NCI-H1048 (cell line): ENCODE data around the gene TSN.

ENCODE experiments used
- DNase-seq: peaks from one replicate; lab custom pipeline; 2025; lab: John Stamatoyannopoulos, UW

The TSN gene

DNA sequence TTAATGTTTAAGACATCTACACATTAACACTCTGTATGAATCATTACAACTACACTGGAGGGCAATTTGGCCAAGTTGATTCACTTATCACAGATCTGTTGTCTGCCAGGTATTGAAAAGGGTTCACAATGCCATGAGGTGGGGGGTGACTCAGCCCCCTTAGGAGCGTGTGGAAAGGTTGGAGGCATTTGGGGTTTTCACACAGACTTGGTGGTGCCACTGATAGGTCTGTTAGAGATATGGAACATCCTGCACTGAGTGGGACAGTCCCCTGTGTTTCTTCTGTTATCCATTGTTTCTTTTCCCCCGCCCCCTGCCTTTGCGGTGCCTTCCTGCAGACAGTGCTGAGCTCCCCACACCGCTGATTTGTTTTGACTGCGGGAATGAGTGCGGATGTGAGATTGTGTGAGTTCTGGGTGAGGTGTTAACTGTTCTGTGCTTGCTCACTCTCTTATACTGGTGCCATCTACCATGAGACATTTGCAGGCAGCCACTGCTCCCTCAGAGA is 9.3 kb upstream of the TSN start:
- no peak for DNase-seq

- DNase-seq = no peak
Measured at GRCh38 chr2:121748202-121748601, 7.2 kb upstream of the TSN start.

DNA sequence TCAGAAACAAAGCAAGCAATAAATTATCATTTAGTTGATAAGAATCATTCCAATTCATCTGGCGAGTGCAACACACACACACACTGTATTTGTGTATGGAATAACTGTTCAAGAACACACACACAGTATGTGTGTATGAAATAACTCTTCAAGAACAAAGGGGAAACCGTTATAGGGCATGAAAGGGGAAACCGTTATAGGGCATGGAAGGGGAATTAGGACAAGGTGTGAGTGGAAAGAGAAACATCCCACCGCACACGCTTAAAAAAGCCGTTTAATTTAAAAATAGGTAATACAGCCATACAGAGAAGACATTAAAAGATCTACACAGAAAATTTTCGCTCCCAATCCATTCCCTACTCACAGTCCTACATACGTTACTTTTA is 607 bp upstream of the TSN start:
- DNase-seq = no peak

DNA sequence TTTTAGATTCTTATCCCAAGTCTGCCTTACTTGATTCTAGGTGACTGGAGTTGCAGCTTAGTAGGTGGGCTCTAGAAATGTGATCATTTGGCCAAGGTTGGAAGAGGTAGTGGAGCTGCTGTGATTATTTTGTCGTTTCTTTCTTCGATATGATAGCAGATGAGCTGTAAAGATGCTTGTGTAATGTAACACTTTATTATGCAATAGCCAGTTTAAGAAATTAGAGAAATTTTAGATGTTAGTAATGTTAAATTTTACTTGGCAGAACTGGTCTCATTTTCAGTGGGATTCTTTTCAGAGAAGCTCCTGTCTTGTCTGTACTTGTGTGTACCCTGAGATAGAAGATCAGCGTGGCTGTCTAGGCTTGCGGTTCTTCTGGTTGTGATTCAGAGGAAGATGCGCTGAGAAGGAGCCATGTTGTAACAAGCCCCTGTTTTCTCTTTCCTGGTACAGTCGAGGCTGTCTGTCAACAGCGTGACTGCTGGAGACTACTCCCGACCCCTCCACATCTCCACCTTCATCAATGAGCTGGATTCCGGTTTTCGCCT is 9.3 kb downstream of the TSN start:
- no peak for DNase-seq

- no peak for DNase-seq
Measured at GRCh38 chr2:121766624-121767023, 11.2 kb downstream of the TSN start.

- DNase-seq = no peak
Measured at GRCh38 chr2:121768143-121768755, 12.8 kb downstream of the TSN start.

- no peak for DNase-seq
Measured at GRCh38 chr2:121771976-121772742, 16.7 kb downstream of the TSN start.

GRCh38 chr2:121774235-121774634 is 18.8 kb downstream of the TSN start:
- DNase-seq = no peak

DNA sequence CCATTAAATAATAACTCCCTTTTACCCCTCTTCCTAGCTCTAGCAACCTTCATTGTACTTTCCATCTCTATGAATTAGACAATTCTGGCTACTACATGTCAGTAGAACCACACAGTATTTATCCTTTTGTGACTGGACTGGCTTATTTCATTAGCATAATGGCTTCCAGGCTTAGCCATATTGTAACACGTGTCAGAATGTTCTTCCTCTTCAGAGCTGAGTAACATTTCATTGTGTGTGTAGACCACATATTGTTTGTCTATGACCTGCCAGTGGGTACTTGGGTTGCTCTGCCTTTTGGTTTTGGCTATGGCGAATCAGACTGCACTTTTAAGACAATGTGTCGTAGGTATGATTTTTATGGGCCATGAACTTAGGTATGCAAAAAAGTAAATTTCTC is 20.9 kb downstream of the TSN start:
- no peak for DNase-seq

GRCh38 chr2:121776885-121777698 is 21.6 kb downstream of the TSN start:
- no peak for DNase-seq

- DNase-seq = no peak
Measured at GRCh38 chr2:121777699-121778058, 22.2 kb downstream of the TSN start.

DNA sequence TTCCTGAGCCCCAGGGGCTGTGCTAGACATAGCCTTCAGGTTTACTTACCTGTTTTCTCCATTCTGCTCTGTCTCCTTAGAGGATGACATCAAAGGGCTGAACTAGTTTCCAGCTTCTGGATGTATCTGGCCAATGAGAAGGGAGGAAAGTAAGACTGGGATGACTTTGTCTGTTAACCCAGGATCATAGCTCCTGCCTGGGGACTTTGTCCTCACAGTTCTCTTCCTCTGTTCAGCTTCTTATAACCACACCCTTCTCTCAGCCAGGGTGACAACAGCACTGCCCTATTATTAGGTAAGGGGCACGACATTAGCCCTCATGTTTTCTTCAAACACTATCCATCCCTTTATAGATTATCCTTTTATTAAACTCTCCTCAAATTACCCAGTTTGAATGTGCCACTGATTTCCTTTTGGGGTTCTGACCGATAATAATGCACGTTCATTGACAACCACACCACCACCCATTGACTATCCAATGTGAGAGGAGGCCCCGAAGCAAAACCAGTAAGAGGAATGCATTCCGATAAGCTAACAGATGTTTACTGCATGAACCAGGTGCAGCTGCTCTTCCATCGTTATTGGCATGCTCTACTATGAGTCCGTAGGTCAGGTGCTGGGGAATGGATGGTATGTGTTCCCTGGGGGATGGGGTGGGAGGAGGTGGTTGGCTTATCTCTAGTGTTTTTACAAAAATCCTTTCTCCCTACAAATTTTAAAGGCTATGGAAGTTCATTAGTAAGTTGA is 23.5 kb downstream of the TSN start:
- no peak for DNase-seq

GRCh38 chr2:121783180-121783579 is 27.7 kb downstream of the TSN start:
- no peak for DNase-seq

- no peak for DNase-seq
Measured at GRCh38 chr2:121788685-121789084, 33.2 kb downstream of the TSN start.

DNA sequence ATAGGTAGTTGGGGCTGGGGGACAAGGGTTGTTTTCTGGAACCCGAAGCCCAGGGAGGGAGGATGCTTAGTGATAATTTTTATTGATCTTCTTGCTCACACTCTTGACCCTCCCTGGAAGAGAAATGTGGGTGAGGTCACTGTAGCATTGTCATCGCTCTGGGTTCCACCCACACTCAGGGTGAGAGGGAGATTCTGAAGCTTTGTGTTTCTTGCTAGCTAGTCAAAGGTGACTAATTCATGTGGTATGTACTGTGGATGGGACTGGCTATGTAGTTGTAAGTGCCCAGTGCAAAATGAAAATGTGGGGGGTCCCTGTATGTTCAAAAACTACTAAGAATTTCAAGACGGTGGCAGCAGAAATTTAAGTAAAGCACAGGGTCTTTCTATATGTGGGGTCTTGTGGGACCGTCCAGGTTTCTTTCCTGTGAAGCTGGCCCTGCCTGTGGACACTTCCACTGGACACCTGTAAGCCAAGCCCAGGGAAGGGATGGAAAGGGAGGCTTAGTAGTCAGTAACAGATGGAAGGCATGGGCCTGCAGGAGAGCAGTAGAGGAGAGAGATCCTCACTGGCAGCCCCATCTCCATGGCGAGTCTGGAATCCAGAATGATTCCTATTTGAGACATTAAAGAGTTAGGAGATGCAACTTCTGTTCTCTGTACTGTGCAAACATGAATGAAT is 35.0 kb downstream of the TSN start:
- DNase-seq = no peak

DNA sequence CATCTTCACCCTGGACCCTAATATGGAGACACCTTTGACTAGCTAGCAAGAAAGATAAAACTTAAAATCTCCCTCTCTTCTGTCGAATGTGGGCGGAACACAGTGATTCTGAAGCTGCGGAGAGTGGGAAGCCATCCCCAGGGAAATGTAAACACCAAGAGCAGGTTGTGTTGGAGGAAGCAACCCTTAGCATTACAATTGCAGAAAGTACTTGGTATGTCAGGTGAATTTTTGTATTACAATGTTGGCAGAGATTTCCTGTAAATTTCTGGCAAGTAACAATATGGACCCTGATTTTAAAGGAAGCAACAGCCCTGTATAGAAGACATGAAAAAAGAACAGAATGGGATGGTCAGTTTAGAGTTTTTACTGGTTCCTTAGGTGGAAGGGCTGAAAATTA is 35.8 kb downstream of the TSN start:
- DNase-seq = no peak

DNA sequence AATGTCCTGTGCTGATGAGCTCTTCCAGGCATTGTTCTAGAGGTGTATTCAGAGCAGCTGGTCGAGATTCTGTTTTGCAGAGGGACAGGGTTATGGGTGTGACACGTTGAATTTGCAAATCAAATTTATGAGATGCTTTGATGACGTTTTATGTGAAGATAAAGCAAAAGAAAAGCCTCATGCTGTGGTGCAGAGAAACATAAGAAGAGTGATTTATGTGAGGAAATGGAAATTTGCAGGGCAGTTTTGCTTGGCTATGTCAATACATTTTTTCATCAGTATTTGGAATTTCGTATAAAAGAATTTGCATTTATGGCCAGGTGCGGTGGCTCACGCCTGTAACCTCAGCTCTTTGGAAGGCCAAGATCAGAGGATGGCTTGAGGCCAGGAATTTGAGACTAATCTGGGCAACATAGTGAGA is 36.4 kb downstream of the TSN start:
- DNase-seq = peak; percentile 97

DNA sequence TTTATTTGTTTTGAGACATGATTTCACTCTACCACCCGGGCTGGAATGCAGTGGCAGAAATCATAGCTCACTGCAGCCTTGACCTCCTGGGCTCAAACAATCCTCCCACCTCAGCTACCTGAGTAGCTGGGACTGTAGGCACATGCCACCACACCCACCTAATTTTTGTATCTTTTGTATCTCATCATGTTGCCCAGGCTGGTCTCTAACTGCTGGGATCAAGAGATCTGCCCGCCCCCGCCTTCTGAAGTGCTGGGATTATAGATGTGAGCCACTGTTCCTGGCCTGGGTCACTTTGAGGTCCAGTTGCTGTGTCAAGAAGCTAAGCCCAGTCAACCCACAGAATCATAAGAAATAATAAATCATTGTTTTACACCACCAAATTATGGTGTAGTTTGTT is 38.4 kb downstream of the TSN start:
- DNase-seq = no peak

DNA sequence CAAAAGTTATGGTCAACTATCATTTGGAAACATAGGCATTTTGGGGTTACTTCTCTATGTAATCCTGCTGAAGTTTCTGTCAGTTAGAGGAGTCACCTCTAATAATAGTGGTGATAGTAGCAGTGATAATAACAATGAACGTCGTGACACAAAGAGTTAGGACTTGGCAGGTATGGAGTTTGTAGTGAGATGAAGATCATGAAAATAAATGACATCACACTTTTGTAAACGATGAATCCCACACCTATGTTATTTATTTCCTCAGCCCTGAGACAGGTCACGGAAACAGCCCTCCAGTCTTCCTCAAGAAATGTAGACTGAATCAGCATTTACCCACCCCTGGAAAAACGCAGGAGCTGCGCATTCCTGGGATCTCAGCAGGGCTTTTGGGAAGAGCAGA is 38.8 kb downstream of the TSN start:
- DNase-seq = no peak

DNA sequence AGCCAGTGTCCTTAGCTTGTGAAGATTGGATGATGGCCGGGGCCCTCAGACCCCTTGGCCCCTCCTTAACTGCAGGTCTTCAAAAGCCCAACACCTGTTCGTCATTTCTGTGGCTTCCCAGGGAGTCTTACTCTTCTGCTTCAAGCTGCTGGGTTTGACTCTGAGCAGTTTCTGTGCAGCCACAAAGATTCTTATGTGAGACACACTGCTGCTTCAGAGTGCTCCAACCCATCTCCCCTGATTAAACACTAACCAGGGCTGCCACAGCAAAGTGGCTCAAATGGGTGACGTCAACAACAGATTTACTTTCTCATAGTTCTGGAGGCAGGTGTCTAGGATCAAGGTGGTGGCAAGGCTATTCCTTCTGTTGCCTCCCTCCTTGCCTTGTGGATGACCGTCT is 40.8 kb downstream of the TSN start:
- no peak for DNase-seq

- DNase-seq = no peak
Measured at GRCh38 chr2:121798617-121799016, 43.2 kb downstream of the TSN start.
